OCI-LY1 (cell line): ENCODE data around the gene ITK.
A peak's percentile ranks its signal among the peaks of the same experiment; 100 is the strongest.

ENCODE experiments used
- H2AFZ ChIP-seq: fragments of 200-600 bp; sonication (generic), shearing (Covaris generic); 2 replicates; pipeline ENCODE4 v1.6.0; 2014; ENCODE audit warnings: antibody characterized with exemption, mild to moderate bottlenecking, low read length
- H3F3A ChIP-seq: fragments of 200-600 bp; sonication (generic), shearing (Covaris generic); 2 replicates; pipeline ENCODE4 v1.6.0; 2014; ENCODE audit warnings: mild to moderate bottlenecking, antibody characterized with exemption, low read length, moderate library complexity; ENCODE audit not compliant: insufficient read depth
- H3K27ac ChIP-seq: fragments of 200-600 bp; sonication (generic); 2 replicates; pipeline ENCODE4 v1.5.1; 2014; ENCODE audit warnings: low read length, mixed run types, mild to moderate bottlenecking, low read depth; ENCODE audit not compliant: poor library complexity, severe bottlenecking
- H3K27me3 ChIP-seq: fragments of 200-600 bp; sonication (generic); 2 replicates; pipeline ENCODE4 v1.6.0; 2014; ENCODE audit warnings: antibody characterized with exemption, mild to moderate bottlenecking, low read length, moderate library complexity; ENCODE audit not compliant: insufficient read depth
- H3K36me3 ChIP-seq: fragments of 200-600 bp; sonication (generic); 2 replicates; pipeline ENCODE4 v1.6.1; 2014; ENCODE audit warnings: mild to moderate bottlenecking, antibody characterized with exemption, low read length, moderate library complexity, mixed read lengths; ENCODE audit not compliant: insufficient read depth
- H3K4me1 ChIP-seq: fragments of 200-600 bp; sonication (generic); 2 replicates; pipeline ENCODE4 v1.5.1; 2014; ENCODE audit warnings: mild to moderate bottlenecking, low read length, moderate library complexity; ENCODE audit not compliant: insufficient read depth, severe bottlenecking
- H3K4me2 ChIP-seq: fragments of 200-600 bp; sonication (generic), shearing (Covaris generic); 2 replicates; pipeline ENCODE4 v1.6.1; 2014; ENCODE audit warnings: low read length
- H3K4me3 ChIP-seq: fragments of 200-600 bp; sonication (generic); 2 replicates; pipeline ENCODE4 v1.5.1; 2014; ENCODE audit warnings: low read length, low read depth, mild to moderate bottlenecking, mixed read lengths; ENCODE audit not compliant: poor library complexity, severe bottlenecking
- H3K79me2 ChIP-seq: fragments of 200-600 bp; shearing (Covaris generic); 2 replicates; pipeline ENCODE4 v1.6.1; 2016; ENCODE audit warnings: mixed run types, low read length, mixed read lengths; ENCODE audit not compliant: insufficient read depth
- H3K9ac ChIP-seq: fragments of 200-600 bp; sonication (generic), shearing (Covaris generic); 2 replicates; pipeline ENCODE4 v1.6.1; 2014; ENCODE audit warnings: mild to moderate bottlenecking, low read length, mixed read lengths
- H3K9me2 ChIP-seq: fragments of 200-600 bp; sonication (generic), shearing (Covaris generic); 2 replicates; pipeline ENCODE4 v1.6.1; 2014; ENCODE audit warnings: low read depth, mild to moderate bottlenecking, low read length, mixed read lengths
- H3K9me3 ChIP-seq: fragments of 200-600 bp; shearing (Covaris generic); 2 replicates; pipeline ENCODE4 v1.6.1; 2014; ENCODE audit warnings: low read length, mixed read lengths
- H4K20me1 ChIP-seq: fragments of 200-600 bp; sonication (generic), shearing (Covaris generic); 2 replicates; pipeline ENCODE4 v1.6.0; 2016; ENCODE audit warnings: mild to moderate bottlenecking, low read length; ENCODE audit not compliant: insufficient read depth
- CTCF ChIP-seq: fragments of 200-600 bp; sonication (generic), shearing (Covaris generic); IDR thresholded peaks from 2 replicates; pipeline ENCODE4 v1.5.1; 2017; ENCODE audit warnings: mild to moderate bottlenecking, antibody characterized with exemption, low read length, moderate library complexity, mixed read lengths
- EZH2 ChIP-seq: fragments of 200-600 bp; sonication (generic), shearing (Covaris generic); IDR thresholded peaks from 2 replicates; pipeline ENCODE4 v1.8.0; 2017; ENCODE audit warnings: borderline replicate concordance, mixed run types, mild to moderate bottlenecking, antibody characterized with exemption, low read length, moderate library complexity, mixed read lengths

Gene ITK

GRCh38 chr5:157189223-157189622, 8.6 kb downstream of the ITK start:
- H4K20me1 ChIP-seq = no peaks in the 10 kb centered on the region
- no peaks in the 10 kb centered on the region for H3K9me2 ChIP-seq
- no peaks in the 10 kb centered on the region for H3F3A ChIP-seq
- H3K4me2 ChIP-seq = no peak overlapping the region; the same call in 1 of the 2 replicates
- H2AFZ ChIP-seq = no peak overlapping the region
- peaks cover 16% of the 10 kb centered on the region; the same call in 1 of the 2 replicates for H3K36me3 ChIP-seq
- H3K27me3 ChIP-seq = no peaks in the 10 kb centered on the region
- peaks cover 48% of the 10 kb centered on the region for H3K4me1 ChIP-seq
- H3K9me3 ChIP-seq = no peaks in the 10 kb centered on the region
- peaks cover 42% of the 10 kb centered on the region; the same call in 1 of the 2 replicates for H3K79me2 ChIP-seq
- no peak for TF ChIP-seq CTCF
- TF ChIP-seq EZH2 = no peak
- no peak overlapping the region for H3K9ac ChIP-seq
- no peak overlapping the region for H3K27ac ChIP-seq
- no peak overlapping the region for H3K4me3 ChIP-seq

GRCh38 chr5:157193699-157194424, 13.2 kb downstream of the ITK start:
- TF ChIP-seq CTCF = no peak
- Histone ChIP-seq H3K36me3 (peaks cover 10% of the 10 kb centered on the region; the same call in 1 of the 2 replicates), H3K27ac (no peak overlapping the region), H4K20me1 (no peaks in the 10 kb centered on the region), H3F3A (no peaks in the 10 kb centered on the region), H3K9me3 (no peaks in the 10 kb centered on the region), H3K4me1 (peaks cover 49% of the 10 kb centered on the region), H3K27me3 (no peaks in the 10 kb centered on the region), H3K79me2 (peaks cover 39% of the 10 kb centered on the region; the same call in 1 of the 2 replicates), H3K9ac (no peak overlapping the region), H3K4me2 (no peak overlapping the region), H3K4me3 (no peak overlapping the region), H3K9me2 (no peaks in the 10 kb centered on the region), H2AFZ (no peak overlapping the region)

GRCh38 chr5:157196045-157196444, 15.4 kb downstream of the ITK start:
- Histone ChIP-seq H4K20me1 (no peaks in the 10 kb centered on the region), H3K9ac (no peak overlapping the region), H3K27ac (peak overlapping the region; percentile 28), H3K27me3 (no peaks in the 10 kb centered on the region), H3K9me3 (no peaks in the 10 kb centered on the region), H3F3A (no peaks in the 10 kb centered on the region), H3K4me3 (no peak overlapping the region), H3K9me2 (no peaks in the 10 kb centered on the region), H3K36me3 (peaks cover 6% of the 10 kb centered on the region; the same call in 1 of the 2 replicates), H3K79me2 (peaks cover 26% of the 10 kb centered on the region; the same call in 1 of the 2 replicates), H3K4me2 (no peak overlapping the region), H3K4me1 (peaks cover 46% of the 10 kb centered on the region), H2AFZ (no peak overlapping the region)
- TF ChIP-seq CTCF = no peak
- no peak for TF ChIP-seq EZH2
